OCI-LY7 (cell line): ENCODE measurements around the gene SMARCB1.

Experiments
- CTCF ChIP-seq: fragments of 200-600 bp; sonication (generic); conservative IDR thresholded peaks from 2 replicates; pipeline ENCODE4 v1.5.1; 2014; ENCODE audit warnings: mild to moderate bottlenecking, antibody characterized with exemption, low read length, moderate library complexity, mixed read lengths
- EZH2phosphoT487 ChIP-seq: fragments of 200-600 bp; sonication (generic); IDR thresholded peaks from 2 replicates; pipeline ENCODE4 v1.6.1; 2018; ENCODE audit warnings: low read depth, borderline replicate concordance, mild to moderate bottlenecking, mixed run types, antibody characterized with exemption, low read length, moderate library complexity, mixed read lengths

- TF ChIP-seq CTCF: no peak
- no peak for TF ChIP-seq EZH2phosphoT487
Measured at GRCh38 chr22:23803001-23803819, 16.4 kb downstream of the SMARCB1 start.
